AG09319 (cell line): ENCODE results near the gene OR14A2.
"Not testable (repeated sequence)": the region's sequence is repeated elsewhere in the genome, so short reads cannot be mapped to it uniquely, and the experiment has no call there.

Experiments used
- DNase-seq: peaks from one replicate; pipeline ENCODE4 v3.0.0-alpha.2; 2010; ENCODE audit warnings: low read depth; ENCODE audit errors: extremely low read depth
- TF ChIP-seq, protein P1 (sequence below): IDR thresholded peaks from 2 replicates; pipeline ENCODE4 v1.5.1; 2011; ENCODE audit warnings: low read depth, mild to moderate bottlenecking, inconsistent platforms, low read length, moderate library complexity

Gene OR14A2

DNA sequence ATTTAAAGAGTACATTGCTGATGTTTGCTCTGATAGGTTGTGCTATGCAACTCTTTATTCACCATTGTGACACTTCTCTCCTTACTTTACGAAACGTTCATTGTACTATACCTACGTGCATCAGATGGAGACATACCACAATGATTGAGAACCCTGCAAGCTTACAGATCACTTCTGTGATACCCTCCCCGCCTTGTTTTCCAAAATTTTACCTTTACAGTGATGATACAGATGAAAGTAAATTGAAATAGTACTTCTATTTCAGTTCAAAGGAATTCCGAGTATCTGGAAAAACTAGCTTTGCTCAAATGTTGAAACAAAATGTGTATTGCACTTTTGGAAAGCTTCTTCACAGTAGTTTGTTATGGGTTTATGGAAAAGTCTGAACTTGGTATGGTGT, 6.2 kb downstream of the OR14A2 start:
- no peak for DNase-seq
- TF ChIP-seq, protein P1, sequence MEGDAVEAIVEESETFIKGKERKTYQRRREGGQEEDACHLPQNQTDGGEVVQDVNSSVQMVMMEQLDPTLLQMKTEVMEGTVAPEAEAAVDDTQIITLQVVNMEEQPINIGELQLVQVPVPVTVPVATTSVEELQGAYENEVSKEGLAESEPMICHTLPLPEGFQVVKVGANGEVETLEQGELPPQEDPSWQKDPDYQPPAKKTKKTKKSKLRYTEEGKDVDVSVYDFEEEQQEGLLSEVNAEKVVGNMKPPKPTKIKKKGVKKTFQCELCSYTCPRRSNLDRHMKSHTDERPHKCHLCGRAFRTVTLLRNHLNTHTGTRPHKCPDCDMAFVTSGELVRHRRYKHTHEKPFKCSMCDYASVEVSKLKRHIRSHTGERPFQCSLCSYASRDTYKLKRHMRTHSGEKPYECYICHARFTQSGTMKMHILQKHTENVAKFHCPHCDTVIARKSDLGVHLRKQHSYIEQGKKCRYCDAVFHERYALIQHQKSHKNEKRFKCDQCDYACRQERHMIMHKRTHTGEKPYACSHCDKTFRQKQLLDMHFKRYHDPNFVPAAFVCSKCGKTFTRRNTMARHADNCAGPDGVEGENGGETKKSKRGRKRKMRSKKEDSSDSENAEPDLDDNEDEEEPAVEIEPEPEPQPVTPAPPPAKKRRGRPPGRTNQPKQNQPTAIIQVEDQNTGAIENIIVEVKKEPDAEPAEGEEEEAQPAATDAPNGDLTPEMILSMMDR = no peak

- TF ChIP-seq, protein P1 = no peak
- DNase-seq = no peak
Measured at GRCh38 chr1:247740721-247741120, 7.2 kb downstream of the OR14A2 start.

DNA sequence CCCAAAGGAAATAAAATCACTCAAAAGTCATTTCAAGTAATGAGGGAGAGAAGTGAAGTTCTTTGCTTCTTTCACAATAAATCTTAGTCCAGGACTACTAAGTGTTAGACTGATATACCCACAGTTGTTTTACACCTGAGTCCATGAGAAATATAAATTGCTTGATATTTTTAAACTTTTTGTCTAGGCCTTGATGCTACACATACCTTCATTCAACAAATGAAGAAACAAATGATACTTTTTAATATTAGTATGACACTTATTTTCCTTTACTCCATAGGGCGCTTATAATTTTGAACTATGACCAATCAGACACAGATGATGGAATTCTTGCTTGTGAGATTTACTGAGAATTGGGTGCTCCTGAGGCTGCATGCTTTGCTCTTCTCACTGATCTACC, 9.6 kb downstream of the OR14A2 start, which contains the start of gene OR14K1:
OR14K1 (plus strand) TSS at position 301 of the 400 bp plus-strand sequence; CDS start at position 301, 0 bp downstream.
- TF ChIP-seq, protein P1 = no peak
- DNase-seq = no peak

GRCh38 chr1:247721222-247721621, 26.7 kb downstream of the OR14A2 start:
- TF ChIP-seq, protein P1 = no peak
- no peak for DNase-seq

GRCh38 chr1:247716546-247716945, 31.4 kb downstream of the OR14A2 start, which contains the start of gene OR6F1:
TSS of gene OR6F1 (minus strand) at chr1:247716646. CDS start at chr1:247712755, 3,891 bp downstream.
- no peak for DNase-seq
- TF ChIP-seq, protein P1 = no peak

DNA sequence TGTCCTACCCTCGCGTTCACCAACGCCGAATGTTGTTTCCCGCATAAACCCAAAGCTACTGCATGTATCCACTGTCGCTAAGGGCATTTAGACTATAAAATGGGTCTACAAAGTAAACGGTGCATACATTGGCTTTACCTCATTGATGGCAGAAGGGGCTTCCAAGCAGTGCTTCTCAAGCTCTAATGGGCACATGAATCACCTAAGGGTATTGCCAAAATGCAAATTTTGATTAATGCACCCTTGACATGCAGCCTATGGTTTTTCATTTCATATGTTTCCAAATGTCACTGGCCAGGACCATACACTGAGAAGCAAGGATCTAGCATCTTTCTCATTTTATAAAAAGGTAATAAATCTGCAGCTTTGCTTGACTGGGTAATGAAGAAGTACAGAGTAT, 34.2 kb downstream of the OR14A2 start:
- TF ChIP-seq, protein P1 = no peak
- no peak for DNase-seq

DNA sequence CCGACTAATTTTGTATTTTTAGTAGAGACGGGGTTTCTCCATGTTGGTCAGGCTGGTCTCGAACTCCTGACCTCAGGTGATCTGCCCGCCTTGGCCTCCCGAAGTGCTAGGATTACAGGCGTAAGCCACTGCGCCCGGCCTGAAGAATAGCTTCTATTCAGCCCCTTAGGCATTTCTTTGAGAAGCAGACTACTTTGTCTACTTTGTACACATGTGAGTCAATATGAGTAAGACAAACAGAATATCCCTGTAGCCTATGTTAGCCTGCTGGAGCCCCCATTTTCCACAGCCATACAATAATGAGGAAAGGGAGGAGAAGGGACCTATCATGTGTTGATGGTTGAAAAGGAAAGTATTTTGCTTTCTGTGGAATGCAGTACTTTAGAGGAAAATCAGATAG, 37.3 kb downstream of the OR14A2 start:
- DNase-seq = not testable (repeated sequence)

DNA sequence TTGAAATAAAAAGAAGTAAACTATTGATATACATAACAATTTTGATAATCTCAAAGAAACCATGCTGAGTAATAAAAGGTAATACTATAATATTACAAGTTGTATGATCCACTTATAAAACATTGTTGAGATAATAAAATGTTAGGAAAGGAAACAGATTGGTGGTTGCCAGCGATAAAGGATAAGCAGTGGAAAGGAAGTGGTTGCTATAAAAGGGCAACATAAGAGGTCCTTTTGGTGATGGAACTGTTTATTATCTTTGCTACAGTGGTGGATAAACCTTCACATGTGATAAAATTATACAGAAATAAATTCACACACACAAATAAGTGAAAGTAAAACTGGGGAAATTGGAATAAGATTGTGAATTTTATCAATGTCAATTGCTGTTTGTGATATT, 46.6 kb downstream of the OR14A2 start:
- no peak for DNase-seq
- TF ChIP-seq, protein P1 = no peak
